NCI-H128 (cell line): Measurements from ENCODE around the gene CHDH.

ENCODE experiments used
- DNase-seq: peaks from one replicate; lab custom pipeline; 2025; ENCODE audit not compliant: unreplicated experiment; lab: John Stamatoyannopoulos, UW

Gene CHDH, protein sequence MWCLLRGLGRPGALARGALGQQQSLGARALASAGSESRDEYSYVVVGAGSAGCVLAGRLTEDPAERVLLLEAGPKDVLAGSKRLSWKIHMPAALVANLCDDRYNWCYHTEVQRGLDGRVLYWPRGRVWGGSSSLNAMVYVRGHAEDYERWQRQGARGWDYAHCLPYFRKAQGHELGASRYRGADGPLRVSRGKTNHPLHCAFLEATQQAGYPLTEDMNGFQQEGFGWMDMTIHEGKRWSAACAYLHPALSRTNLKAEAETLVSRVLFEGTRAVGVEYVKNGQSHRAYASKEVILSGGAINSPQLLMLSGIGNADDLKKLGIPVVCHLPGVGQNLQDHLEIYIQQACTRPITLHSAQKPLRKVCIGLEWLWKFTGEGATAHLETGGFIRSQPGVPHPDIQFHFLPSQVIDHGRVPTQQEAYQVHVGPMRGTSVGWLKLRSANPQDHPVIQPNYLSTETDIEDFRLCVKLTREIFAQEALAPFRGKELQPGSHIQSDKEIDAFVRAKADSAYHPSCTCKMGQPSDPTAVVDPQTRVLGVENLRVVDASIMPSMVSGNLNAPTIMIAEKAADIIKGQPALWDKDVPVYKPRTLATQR

DNA sequence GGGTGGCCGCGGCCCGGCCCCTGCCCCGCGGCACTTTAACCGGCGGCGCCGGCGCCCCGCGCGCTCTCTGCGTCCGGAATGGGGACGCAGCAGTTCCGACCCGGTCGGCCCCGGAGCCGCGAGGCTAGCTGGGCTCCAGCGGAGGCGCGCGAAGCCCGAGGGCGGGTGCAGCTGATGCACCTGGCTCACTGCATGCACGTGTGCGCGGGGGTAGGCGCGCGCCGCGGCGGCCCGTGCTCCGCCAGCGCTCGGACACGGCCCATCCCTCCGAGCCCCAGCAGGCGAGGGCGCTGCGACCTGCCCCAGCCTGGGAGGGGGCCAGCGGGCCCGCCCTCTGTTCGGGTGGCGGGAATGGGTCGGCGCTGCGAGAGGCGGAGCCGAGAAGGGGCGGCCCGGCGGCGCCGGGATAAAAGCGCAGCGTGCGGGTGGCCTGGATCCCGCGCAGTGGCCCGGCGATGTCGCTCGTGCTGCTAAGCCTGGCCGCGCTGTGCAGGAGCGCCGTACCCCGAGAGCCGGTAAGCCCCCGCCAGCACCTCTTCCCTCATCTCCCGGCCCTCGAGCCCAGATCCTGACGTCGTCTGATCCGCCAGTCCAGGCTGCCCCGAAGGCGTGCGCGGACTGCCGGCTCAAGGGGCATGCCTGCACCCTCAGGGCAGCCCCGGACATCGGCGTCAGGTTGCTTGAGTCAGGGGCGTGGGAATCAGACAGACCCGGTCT is at the start of gene CHDH, which contains the start of gene IL17RB:
CHDH (minus strand) TSS at position 286 of the 717 bp plus-strand sequence. CDS start 22,411 bp downstream, outside the sequence.
IL17RB (plus strand) TSS at position 435 of the 717 bp plus-strand sequence; CDS start at position 456, 21 bp downstream.
- DNase-seq, result peak; percentile 18

DNA sequence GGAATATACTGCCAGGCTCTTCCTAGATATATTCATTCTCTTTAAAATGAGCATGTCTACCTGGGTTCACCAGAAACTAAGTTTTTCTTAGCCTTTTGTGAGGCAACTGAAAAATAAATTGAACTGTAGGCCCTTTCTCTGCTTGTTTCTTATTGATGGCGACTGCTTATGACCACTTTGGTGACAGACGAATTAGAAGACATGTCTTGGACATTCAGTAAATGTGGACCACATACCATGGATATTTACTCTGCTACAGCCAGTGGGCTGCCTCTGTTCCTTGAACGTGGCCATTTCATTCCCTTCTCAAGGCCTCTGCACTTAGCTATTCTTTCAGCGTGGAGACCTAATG is 46.0 kb upstream of the CHDH start:
- no peak for DNase-seq

DNA sequence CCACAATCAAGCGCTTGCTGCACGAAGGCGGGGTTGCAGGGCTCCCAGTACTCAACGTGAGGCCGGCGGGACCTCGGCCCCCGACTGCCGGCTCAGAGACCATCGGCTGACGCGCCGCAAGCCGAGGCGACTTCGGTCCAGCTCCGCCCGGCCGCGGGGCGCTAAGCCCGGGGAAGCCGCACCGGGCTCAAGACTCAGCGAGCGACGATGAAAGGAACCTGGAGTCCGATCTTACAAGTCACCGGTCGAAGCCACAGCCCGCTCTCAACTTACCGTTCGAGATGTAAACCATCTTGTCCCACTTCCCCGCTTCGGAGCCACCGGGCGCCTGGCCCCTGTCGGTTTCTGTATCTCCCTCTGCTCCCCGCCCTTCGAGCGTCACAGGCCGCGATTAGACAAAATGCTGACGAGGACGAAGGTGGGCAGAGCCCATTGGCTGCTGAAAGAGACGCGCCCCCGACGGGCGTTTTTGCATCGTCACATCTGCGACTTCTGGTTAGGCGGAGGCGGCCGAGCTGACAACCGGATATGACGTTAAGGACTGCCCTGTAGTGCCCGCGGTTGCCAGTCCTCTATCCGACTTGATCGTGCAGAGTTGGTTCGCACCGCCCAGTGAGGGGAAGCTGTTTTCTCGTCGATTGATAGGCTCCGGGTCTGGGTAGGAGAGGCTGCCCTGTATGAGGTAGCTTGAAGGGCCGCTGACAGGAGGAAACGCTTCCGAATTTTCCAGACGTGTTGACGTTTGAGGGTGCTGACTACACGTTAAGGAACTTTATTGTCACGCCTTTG is 45.5 kb upstream of the CHDH start, which contains the start of gene SELENOK:
SELENOK (minus strand) TSS at position 363 of the 789 bp plus-strand sequence.
- peak; percentile 95 for DNase-seq

DNA sequence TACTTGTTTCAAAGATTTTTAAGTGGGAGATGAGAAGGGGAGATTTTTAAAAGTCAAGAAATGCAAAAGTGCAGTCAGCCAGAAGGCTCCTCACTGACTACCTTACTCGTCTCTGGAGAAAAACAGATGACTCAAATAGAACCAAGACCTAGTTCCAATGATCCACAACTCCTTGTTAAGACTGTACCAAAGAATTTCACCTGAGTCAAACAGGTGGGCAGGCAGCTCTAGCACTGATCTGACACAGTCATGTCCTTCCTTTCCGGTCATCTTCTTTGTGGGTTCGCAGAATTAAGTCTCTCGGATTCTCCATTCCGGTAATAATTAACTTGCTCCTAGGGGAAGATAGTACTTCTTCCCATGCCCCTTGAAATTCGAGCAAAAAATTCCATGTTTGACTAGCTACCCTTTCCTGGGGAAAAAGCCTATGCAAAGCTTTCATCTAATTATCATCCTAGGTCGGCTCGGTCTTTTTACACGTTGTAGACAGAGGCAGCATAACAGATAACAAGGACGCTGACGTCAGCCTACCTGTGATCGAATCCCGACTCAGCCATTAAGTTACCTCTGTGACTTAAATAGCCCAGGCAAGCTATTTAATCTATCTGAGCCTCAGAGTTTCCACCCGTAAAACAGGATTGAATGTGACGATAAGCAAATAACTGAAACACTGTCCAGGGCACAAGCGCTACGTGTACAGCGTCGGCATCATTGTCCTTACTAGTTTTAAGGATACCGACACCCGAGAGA is 44.7 kb upstream of the CHDH start:
- no peak for DNase-seq

DNA sequence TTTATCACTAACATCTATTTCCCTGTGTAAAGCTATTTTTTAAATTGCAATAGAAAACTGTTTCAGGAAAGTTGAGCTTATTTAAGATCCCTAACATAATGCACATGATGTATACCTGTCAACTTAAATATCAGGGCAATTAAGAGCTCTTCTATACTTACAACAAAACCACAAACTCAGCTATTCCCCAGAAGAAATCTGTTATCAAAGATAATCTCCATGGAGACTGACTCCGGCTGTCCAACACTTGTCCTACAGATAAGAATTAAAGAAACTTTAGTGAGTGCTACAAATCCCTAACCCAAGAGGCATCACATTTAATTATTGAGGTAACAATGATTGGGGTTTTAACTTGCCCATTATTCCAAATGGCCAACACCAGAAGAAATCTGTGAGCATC is 42.0 kb upstream of the CHDH start:
- DNase-seq, result no peak

DNA sequence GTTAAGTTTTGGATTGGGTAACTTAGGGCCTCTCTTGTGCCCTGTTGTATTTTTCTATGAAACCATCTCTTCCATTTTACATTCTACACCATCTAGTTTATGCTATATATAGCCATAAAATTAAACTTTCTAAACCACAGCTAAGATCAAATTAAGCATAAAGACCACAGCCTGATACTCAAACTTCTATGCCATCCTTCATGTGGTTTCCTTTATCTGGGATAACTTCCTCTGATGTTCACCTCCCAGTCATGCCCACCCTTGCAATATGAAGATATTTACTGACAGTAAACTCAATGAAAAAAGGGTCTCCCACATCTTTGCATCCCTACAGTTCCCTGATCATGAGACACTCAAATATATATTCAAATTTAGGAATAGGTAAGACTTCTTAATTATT is 41.2 kb upstream of the CHDH start:
- DNase-seq, result no peak

DNA sequence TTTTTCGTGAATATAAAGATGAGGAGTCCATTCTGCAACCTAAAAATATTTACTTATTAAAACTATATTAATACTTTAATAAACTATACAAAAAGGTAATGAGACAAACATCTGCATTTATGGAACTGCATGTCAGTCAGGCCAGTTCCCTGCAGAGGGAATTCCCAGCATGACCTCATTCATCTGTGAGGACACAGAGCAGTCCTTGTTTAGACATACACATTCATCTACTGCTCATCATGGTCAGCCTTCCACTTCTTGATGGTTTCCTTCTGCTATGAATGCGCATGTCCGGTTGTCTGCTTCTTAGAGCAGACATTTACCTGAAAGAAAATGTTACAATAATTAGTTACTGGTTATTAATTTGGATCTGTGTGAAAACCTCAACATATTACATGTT is 39.0 kb upstream of the CHDH start:
- DNase-seq, result no peak

DNA sequence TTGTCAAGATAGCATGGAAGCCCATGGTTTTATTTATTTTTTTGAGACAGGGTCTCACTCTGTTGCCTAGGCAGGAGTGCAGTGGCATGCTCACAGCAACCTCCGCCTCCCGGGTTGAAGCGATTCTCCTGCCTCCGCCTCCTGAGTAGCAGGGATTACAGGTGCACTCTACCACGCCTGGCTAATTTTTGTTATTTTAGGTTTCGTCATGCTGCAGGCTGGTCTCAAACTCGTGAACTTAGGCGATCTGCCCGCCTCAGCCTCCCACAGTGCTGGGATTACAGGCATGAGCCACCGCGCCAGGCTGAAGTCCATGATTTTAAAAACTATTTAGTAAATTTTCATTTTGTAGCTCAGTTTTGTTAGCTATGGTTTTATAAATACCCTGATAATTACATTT is 38.4 kb upstream of the CHDH start:
- DNase-seq, result no peak

DNA sequence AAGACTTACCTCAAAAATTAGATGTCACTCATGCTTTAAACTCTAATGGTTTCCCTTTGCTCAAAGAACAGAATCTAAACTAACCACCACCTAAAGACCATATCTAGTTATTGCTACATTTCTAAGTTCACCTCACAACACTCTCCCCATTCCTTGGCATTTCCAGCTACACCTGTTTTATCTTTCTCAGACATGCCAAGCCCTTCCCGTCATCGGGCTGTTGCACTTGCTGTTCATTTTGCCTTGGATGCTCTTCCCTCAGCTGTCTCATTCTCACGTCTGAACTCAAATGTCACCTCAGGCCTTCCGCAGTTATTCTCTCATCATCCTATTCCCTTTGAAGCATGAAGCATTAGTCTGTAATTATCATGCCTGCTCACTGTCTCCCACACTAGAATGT is 36.8 kb upstream of the CHDH start:
- no peak for DNase-seq

DNA sequence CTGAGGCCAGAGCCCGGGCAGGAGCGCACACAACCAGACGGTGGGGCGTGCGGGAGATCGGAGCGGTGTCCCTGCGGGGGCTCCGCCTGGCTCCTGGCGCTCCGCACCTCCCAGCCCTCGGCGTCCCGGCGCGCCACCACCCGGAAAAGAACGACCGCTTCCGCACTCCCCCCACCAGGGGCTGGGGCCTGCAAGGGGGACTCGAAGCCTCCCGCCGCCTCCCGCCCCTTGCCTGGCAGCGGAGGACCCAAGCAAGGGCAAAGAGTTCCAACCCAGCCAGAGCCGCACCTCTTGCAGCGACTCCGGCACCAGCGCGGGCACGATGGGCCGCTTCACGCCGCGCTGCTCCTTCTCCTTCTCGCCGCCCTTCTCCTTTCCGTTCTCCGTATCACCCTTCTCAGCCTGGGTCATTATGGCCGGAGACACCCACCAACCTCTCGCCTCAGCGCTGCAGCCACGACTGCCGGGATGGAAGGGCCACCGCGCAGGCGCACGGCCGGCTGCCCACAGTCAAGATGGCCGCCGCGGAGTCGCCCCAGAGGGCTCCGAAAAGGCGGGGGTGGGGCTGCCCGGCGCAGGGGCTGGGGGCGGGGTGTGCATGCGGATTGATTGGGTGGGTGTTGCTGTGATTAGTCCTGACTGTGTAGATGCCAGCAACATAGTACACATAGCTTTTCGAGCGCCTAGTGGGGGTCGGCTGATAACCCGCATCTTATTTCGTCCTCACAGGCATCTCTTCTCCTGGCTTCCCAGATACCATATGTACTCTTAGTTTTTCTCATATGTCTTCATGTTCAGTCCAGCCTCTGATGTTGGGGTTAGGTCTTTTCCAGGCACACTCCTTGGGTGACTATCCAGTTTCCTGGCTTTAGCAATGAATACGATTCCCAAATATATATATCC is 35.7 kb upstream of the CHDH start, which contains the start of gene ACTR8:
ACTR8 (minus strand) TSS at position 462 of the 903 bp plus-strand sequence; CDS start at position 411, 51 bp downstream.
- DNase-seq, result peak; percentile 35

DNA sequence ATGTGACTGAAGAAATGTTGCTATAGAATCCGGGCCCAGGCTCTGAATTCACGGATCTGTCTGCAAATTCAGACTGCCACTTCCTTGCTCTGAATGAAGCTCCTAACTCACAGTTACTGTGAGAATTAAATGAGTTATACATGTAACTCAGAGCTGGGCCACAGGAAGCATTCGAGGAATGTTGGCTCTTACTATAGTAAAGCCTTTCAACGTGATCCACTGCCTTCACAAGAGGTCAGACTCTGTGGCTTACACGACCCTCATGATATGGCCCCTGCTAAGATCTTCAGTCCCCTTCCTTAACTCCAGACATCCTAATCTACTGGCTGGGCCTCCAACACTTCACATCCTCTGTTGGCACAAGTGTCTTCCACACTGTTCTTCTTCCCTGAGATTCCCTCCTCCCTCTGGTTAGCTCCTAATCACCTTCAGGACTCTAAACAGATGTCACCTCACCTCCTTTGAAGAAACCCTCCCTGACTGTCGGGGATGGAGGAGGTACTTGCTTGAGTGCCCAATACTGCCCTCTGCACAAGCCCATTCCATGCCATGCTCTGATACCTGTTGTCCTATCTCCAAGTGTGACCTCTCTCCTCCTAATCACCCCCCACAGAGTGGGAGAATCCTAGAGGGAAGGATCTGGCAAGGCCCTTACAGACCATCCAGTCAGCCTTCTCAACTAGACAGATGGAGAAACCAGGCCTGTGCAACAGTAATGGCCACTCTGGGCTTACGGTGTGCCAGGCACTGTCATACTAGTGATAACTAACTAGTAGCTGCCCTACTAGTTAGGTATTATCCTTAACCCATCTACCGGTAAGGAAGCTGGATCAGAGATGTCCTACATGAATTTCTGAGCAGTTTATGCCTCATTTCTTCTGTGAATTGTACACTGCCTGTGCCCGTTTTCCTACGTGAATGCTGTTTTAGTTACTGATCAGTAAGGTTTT is 34.5 kb upstream of the CHDH start:
- DNase-seq, result no peak

DNA sequence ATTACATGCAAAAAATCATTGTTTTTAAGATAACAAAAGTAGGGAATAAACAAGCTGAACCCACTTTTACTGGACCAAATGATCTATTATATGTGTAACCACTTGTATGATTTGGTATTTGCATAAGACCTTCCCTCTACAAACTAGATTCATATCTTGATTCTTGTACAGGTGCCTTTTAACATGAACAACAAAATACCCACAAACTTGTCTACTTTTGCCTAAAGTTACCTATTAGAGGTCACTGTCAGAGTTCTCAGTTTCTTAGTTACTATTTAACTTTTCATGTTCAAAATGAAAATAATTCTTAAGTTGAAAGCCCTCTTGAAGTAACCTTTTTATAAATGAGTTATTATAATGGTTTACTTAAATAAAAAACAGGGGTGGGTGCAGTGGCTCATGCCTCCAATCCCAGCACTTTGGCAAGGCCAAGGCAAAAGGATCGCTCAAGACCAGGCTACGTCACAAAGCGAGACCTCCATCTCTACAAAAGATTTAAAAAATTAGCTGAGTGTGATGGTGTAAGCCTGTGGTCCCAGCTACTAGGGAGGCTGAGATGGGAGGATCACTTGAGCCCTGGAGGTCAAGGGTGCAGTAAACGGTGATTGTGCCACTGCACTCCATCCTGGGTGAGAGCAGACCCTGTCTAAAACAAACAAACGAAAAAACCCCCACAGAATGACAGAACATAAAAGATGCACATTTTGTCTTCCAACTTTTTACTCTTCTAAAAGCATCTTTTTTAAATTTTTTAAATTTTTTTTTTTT is 19.7 kb upstream of the CHDH start:
- no peak for DNase-seq

DNA sequence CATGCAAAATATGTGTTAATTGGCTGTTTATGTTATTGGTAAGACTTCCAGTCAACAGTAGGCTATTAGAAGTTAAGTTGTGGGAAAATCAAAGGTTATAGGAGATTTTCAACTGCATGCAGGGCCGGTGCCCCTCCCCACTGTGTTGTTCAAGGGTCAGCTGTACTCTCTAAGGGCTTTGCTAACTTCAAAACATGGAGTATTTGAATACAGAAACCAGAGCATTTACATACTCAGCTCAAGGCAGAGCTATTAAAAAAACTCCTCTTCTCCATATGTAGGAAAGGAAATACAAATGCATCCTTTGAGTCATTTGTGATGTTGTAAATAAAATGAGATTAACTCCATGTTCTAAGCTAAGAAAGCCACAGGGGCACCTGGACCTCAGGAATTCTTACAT is 16.9 kb upstream of the CHDH start:
- no peak for DNase-seq

DNA sequence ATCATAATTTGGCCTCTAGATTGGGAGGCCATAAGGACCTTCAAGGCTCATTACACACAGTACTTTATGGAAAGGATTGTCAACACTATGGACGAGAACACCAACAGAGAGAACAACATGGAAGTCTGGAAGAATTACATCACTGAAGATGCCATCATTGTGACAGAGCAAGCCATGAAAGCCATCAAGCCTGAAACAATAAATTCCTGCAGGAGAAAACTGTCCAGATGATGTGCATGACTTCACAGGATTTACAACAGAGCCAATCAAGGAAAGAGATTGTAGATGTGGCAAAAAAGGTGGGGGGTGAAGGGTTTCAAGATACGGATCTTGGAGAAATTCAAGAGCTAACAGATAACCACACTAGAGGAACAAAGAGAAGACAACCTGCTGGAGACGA is 16.0 kb upstream of the CHDH start:
- no peak for DNase-seq

DNA sequence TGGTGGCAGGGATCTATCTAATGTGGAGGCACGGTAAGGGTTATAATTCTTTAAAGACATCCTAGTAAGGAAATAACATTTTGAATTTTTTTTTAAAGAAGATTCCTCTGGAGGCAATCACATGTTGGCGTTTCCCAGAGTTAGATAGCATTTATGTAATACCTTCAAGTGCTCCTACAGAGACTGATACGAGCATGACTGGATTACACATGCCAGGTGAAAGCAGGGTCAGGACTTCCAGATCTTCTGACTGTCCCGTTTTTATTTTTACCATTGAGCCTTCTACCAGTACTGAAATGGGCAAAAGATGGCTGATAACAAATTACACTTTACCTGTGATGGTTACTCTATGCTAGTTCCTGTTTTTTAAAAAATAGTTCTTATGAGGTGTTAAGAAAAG is 14.0 kb upstream of the CHDH start:
- no peak for DNase-seq

DNA sequence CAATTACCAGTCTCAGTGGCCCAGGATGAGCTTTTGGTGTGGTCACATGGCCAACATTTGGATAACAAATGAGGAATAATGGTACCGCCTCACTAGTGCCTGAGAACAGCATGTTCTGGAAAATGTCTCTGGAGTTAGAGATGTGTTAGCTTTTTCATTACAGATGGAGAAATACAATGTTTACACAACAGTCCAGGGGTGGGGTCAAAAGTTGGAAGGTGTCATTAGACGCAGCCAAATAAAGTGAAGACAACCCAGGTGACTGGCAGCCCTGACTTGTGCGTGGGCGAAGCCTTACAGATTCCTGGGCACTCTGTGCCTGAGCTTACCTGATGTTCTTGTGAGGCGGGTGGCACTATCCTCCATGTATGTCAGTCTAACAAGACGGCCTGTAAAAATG is 13.0 kb upstream of the CHDH start:
- no peak for DNase-seq

DNA sequence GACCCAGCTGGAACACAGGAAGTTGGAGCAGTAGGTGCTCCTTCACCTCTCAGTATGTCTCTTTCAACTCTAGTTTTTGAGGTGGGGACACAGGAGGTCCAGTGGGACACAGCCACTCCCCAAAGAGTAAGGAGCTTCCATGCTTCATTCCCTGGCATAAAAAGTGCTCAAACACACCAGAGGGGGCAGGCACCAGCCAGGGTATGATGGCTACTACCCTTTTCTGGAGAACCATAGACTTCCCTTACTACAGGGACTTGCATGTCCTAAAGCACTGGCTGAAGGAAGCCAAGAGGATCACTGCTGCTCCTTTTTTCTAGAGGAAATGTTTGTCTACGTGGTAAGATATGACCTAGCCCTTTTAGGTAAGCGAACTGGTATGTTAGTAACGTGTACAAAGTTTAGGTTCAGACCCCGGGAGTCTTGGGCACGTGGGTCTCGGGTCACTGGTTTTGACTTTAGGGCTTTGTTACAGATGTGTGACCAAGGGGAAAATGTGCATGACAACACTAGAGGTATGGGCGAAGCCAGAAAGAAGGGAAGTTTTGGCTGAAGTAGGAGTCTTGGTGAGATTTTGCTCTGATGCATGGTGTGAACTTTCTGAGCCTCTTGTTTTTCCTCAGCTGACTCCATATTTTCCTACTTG is 12.0 kb upstream of the CHDH start:
- no peak for DNase-seq
